GM12878 (cell line): ENCODE measurements around the gene C2CD5. TPM values are rescaled to one million over a fixed set of nuclear protein-coding genes. Genes with fewer than 3 reads are reported as not detected.

ENCODE experiments used
- polyA plus RNA-seq, 11 experiments: library from polyadenylated mRNA; depleted of rRNA in 4 of 11; unstranded in 6 of 11; stranded (reverse) in 5 of 11; fragments of >200 nt; fragmentation: Nextera tagmentation in 4 of 11; fragmentation: Illumina TruSeq in 1 of 11; extraction: Ambion mirVana in 4 of 11; extraction: Trizol in 1 of 11; gene quantifications; 1 replicate in 1 of 11; 2 replicates in 10 of 11; pipeline versions ENCODE4 v1.2.1 to v1.2.3, GENCODE V29; 2011 to 2016; ENCODE audit warnings: inconsistent platforms in 2 of 11, missing spikeins in 2 of 11, low read depth in 1 of 11
- total RNA-seq, 4 experiments: library from RNA; depleted of rRNA in 3 of 4; stranded (reverse); fragments of >200 nt in 3 of 4; fragmentation: Illumina TruSeq in 1 of 4; extraction: Trizol in 1 of 4; gene quantifications; 2 replicates each; pipeline versions ENCODE4 v1.2.1 to v1.2.3, GENCODE V29; 2013 to 2021
- TF ChIP-seq, protein P1 (sequence below): IDR thresholded peaks from 2 replicates; pipeline ENCODE4 v1.6.1; 2012; ENCODE audit warnings: low read depth, low read length, improper control_type of control experiment

C2CD5 gene
- total and polyA plus RNA-seq, 10 of the 15 experiments (the other 5 are each of a cell fraction or from before 2014, with no cell fraction given), result 7.7 to 55.0 (median 27.0) TPM

DNA sequence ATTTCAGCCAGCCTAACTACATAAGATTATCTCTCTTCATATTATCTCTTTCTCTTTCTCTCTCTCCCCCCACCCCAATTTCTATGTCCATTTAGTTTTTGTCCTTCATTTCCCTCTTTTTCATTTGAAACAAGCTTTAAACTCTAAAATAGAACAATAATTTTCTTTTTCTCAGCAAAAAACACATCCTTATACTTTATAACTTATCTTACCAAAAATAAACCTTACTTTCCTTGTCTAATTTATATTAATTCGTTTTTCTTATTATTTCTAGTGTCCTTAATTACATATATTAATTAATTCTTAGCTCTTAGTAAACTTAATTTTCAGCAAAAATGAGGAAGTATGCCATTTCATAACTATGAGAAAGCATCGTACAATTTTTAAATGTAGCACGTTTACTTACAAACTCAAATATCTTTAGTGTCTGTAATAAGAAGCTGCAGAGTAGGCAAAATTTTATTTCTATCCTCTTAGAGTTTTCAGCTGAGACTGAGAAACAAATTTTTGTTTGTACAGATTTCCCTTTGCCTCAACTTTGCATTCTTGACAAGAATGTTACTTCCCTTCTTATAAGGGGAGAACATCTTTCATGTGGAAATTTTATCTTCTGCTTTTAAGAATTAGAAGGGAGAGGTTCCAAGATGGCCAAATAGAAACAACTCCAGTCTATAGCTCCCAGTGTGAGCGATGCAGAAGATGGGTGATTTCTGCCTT, 144.7 kb downstream of the C2CD5 start (continued):
- TF ChIP-seq, protein P1, sequence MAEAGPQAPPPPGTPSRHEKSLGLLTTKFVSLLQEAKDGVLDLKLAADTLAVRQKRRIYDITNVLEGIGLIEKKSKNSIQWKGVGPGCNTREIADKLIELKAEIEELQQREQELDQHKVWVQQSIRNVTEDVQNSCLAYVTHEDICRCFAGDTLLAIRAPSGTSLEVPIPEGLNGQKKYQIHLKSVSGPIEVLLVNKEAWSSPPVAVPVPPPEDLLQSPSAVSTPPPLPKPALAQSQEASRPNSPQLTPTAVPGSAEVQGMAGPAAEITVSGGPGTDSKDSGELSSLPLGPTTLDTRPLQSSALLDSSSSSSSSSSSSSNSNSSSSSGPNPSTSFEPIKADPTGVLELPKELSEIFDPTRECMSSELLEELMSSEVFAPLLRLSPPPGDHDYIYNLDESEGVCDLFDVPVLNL, result no peak
- TF ChIP-seq, all 136 proteins: peak for 0

Other genes starting within 250 kb of the C2CD5 start
- gene ST8SIA1, start 209.8 kb downstream of the C2CD5 start, total RNA-seq (2014; rRNA removed), result 0.23 TPM in 1 of 2 replicates, not detected in the other
- gene ST8SIA1, start 209.8 kb downstream of the C2CD5 start, total RNA-seq (2014; rRNA removed; fragmentation: Illumina TruSeq; extraction: Trizol), result not detected in 2 replicates
- gene ST8SIA1, start 209.8 kb downstream of the C2CD5 start, total RNA-seq (2021), result 0.16 TPM in 1 of 2 replicates, not detected in the other
- gene ST8SIA1, start 209.8 kb downstream of the C2CD5 start, polyA plus RNA-seq (2011; rRNA removed), result 0.16 and 0.23 TPM in 2 replicates
- not detected in 2 replicates for gene ST8SIA1, start 209.8 kb downstream of the C2CD5 start, polyA plus RNA-seq (2014; fragmentation: Illumina TruSeq; extraction: Trizol)
- not detected for gene ST8SIA1, start 209.8 kb downstream of the C2CD5 start, polyA plus RNA-seq (2014; fragmentation: Nextera tagmentation; extraction: Ambion mirVana)
- 0.01 TPM in 1 of 2 replicates, not detected in the other for gene ST8SIA1, start 209.8 kb downstream of the C2CD5 start, polyA plus RNA-seq (2014; rRNA removed)
- under 1 TPM in 1 of 2 experiments, not detected in 1; 0.35 TPM for gene ST8SIA1, start 209.8 kb downstream of the C2CD5 start, polyA plus RNA-seq (2016; fragmentation: Nextera tagmentation; extraction: Ambion mirVana)
- gene ETNK1, start 80.6 kb upstream of the C2CD5 start, total RNA-seq (2014; rRNA removed), result 32.9 and 35.7 TPM in 2 replicates
- gene ETNK1, start 80.6 kb upstream of the C2CD5 start, total RNA-seq (2014; rRNA removed; fragmentation: Illumina TruSeq; extraction: Trizol), result 35.6 and 41.4 TPM in 2 replicates
- 55.6 and 69.4 TPM in 2 replicates for gene ETNK1, start 80.6 kb upstream of the C2CD5 start, total RNA-seq (2021)
- 38.9 and 69.8 TPM in 2 replicates for gene ETNK1, start 80.6 kb upstream of the C2CD5 start, polyA plus RNA-seq (2011; rRNA removed)
- 22.3 and 26.9 TPM in 2 replicates for gene ETNK1, start 80.6 kb upstream of the C2CD5 start, polyA plus RNA-seq (2014; fragmentation: Illumina TruSeq; extraction: Trizol)
- 10 to 100 TPM; 12.3 to 16.3 TPM for gene ETNK1, start 80.6 kb upstream of the C2CD5 start, polyA plus RNA-seq (2014; fragmentation: Nextera tagmentation; extraction: Ambion mirVana)
- 12.3 and 15.2 TPM in 2 replicates for gene ETNK1, start 80.6 kb upstream of the C2CD5 start, polyA plus RNA-seq (2014; rRNA removed)
- gene ETNK1, start 80.6 kb upstream of the C2CD5 start, polyA plus RNA-seq (2016; fragmentation: Nextera tagmentation; extraction: Ambion mirVana), result 10 to 100 TPM; 44.8 to 47.5 TPM